Measurements from ENCODE around the gene ADRB2. TPM values are rescaled to one million over a fixed set of nuclear protein-coding genes. Genes with fewer than 3 reads are reported as not detected.

The ADRB2 gene
- total RNA-seq, 6 experiments from 2014 or later: 0.99 to 2.8 (median 1.8) TPM

DNA sequence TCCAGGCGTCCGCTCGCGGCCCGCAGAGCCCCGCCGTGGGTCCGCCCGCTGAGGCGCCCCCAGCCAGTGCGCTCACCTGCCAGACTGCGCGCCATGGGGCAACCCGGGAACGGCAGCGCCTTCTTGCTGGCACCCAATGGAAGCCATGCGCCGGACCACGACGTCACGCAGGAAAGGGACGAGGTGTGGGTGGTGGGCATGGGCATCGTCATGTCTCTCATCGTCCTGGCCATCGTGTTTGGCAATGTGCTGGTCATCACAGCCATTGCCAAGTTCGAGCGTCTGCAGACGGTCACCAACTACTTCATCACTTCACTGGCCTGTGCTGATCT lies 294 bp downstream of the ADRB2 start:
- ATAC-seq (peak; percentile 0 to 8 (median 1)), DNase-seq (no peak)
- intact Hi-C loops (cut with DNase I): no loop called here
- Histone ChIP-seq H3K27me3 (no peaks in the 10 kb centered on the region), H3K27ac (peak overlapping the region; percentile 80 to 90 (median 88)), H3K36me3 (no peaks in the 10 kb centered on the region), H3K9me3 (no peaks in the 10 kb centered on the region), H3K4me1 (peaks cover 0 to 40% (median 3%) of the 10 kb centered on the region in 4 donors), H3K4me3 (peak overlapping the region; percentile 55 to 62 (median 57))
- no peak for TF ChIP-seq POLR2A (IDR thresholded peaks at IDR 0.05)
- TF ChIP-seq, protein P1, sequence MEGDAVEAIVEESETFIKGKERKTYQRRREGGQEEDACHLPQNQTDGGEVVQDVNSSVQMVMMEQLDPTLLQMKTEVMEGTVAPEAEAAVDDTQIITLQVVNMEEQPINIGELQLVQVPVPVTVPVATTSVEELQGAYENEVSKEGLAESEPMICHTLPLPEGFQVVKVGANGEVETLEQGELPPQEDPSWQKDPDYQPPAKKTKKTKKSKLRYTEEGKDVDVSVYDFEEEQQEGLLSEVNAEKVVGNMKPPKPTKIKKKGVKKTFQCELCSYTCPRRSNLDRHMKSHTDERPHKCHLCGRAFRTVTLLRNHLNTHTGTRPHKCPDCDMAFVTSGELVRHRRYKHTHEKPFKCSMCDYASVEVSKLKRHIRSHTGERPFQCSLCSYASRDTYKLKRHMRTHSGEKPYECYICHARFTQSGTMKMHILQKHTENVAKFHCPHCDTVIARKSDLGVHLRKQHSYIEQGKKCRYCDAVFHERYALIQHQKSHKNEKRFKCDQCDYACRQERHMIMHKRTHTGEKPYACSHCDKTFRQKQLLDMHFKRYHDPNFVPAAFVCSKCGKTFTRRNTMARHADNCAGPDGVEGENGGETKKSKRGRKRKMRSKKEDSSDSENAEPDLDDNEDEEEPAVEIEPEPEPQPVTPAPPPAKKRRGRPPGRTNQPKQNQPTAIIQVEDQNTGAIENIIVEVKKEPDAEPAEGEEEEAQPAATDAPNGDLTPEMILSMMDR (IDR thresholded peaks at IDR 0.05): no peak
- no CpG with 5 or more reads among the region's 28 CpGs for WGBS (ENCODE audit: insufficient coverage, low coverage, low lambda C conversion rate, missing lambda C conversion rate)

GRCh38 chr5:148827723-148828122 lies 1.3 kb downstream of the ADRB2 start:
- peak overlapping the region in 2 of 3 donors; percentile 88 to 90 for H3K27ac ChIP-seq
- intact Hi-C loops (cut with DNase I): no loop called here

GRCh38 chr5:148828511-148829247 lies 2.3 kb downstream of the ADRB2 start:
- ATAC-seq (peak in 2 of 4 donors; percentile 1 to 9), DNase-seq (no peak)
- peak overlapping the region in 2 of 3 donors; percentile 88 to 90 for H3K27ac ChIP-seq
- H3K9me3 ChIP-seq: no peaks in the 10 kb centered on the region
- H3K27me3 ChIP-seq: no peaks in the 10 kb centered on the region
- no peaks in the 10 kb centered on the region for H3K36me3 ChIP-seq
- H3K4me1 ChIP-seq: peaks cover 0 to 57% (median 7%) of the 10 kb centered on the region in 4 donors
- WGBS (ENCODE audit: insufficient coverage, low coverage, low lambda C conversion rate, missing lambda C conversion rate): 10% methylated on average over 6 of the region's 6 CpGs
- H3K4me3 ChIP-seq: peak overlapping the region; percentile 55 to 62 (median 57)
- TF ChIP-seq POLR2A (IDR thresholded peaks at IDR 0.05): no peak
- TF ChIP-seq, protein P1 (IDR thresholded peaks at IDR 0.05): peak in 3 of 4 donors; percentile 7 to 18 (median 13)
- intact Hi-C loops (cut with DNase I): no loop called here

More at GRCh38 chr5:148827723-148828122, 1.3 kb downstream of the ADRB2 start:
- H3K9me3 ChIP-seq: no peaks in the 10 kb centered on the region
- H3K27me3 ChIP-seq: no peaks in the 10 kb centered on the region
- H3K4me1 ChIP-seq: peaks cover 0 to 51% (median 7%) of the 10 kb centered on the region in 4 donors
- TF ChIP-seq POLR2A (IDR thresholded peaks at IDR 0.05): no peak
- TF ChIP-seq, protein P1 (IDR thresholded peaks at IDR 0.05): no peak
- peak overlapping the region; percentile 55 to 62 (median 57) for H3K4me3 ChIP-seq
- no peaks in the 10 kb centered on the region for H3K36me3 ChIP-seq
- DNase-seq (no peak), ATAC-seq (no peak)
- 22% methylated on average over 7 of the region's 7 CpGs for whole genome bisulfite sequencing (ENCODE audit: insufficient coverage, low coverage, low lambda C conversion rate, missing lambda C conversion rate)

- DNase-seq (no peak), ATAC-seq (no peak)
- Histone ChIP-seq H3K4me1 (peaks cover 0 to 57% (median 9%) of the 10 kb centered on the region in 4 donors), H3K9me3 (no peaks in the 10 kb centered on the region), H3K36me3 (no peaks in the 10 kb centered on the region), H3K27me3 (no peaks in the 10 kb centered on the region), H3K27ac (peak overlapping the region in 2 of 3 donors; percentile 88 to 90), H3K4me3 (peak overlapping the region; percentile 55 to 62 (median 57))
- intact Hi-C loops (cut with DNase I): no loop called here
- WGBS (ENCODE audit: insufficient coverage, low coverage, low lambda C conversion rate, missing lambda C conversion rate): 28% methylated on average over 2 of the region's 3 CpGs
- TF ChIP-seq POLR2A (IDR thresholded peaks at IDR 0.05): no peak
- TF ChIP-seq, protein P1 (IDR thresholded peaks at IDR 0.05): no peak
Observed at GRCh38 chr5:148829248-148829594, 2.8 kb downstream of the ADRB2 start.

Measured in right lobe of liver (tissue), 6 donors.